SH-SY5Y (cell line): ENCODE data around the gene SFR1.

Experiments used
- GATA2 ChIP-seq: IDR thresholded peaks from 2 replicates; pipeline ENCODE4 v1.6.1; 2011; ENCODE audit warnings: mild to moderate bottlenecking, low read depth, low read length
- GATA3 ChIP-seq: IDR thresholded peaks from 2 replicates; pipeline ENCODE4 v1.6.1; 2011; ENCODE audit warnings: low read depth, mild to moderate bottlenecking, low read length, moderate library complexity

GRCh38 chr10:104096692-104097091 is 25.3 kb upstream of the SFR1 start:
- TF ChIP-seq GATA3 (no peak), GATA2 (no peak)
